Keratinocyte (primary cell): ENCODE data around the gene TEKT2. TPM values are rescaled to one million over a fixed set of nuclear protein-coding genes. Genes with fewer than 3 reads are reported as not detected.
A peak's percentile ranks its signal among the peaks of the same experiment; 100 is the strongest.

Source experiments
- DNase-seq: peaks from one replicate; pipeline ENCODE4 v3.0.0-alpha.2; 2011; ENCODE audit warnings: low read depth, missing footprints, low spot score
- FAIRE-seq: peaks from 2 replicates; lab custom pipeline; 2011; peaks lifted over from hg19 to GRCh38; lab: Jason Lieb, UNC
- H2AFZ ChIP-seq: 2 replicates; pipeline ENCODE4 v1.6.0; 2012; ENCODE audit warnings: low read length, control low read depth, inconsistent platforms; ENCODE audit not compliant: control insufficient read depth
- H3K27ac ChIP-seq: 2 replicates; pipeline ENCODE4 v1.5.1; 2011; ENCODE audit warnings: low read length; ENCODE audit not compliant: control insufficient read depth, insufficient read depth
- H3K27me3 ChIP-seq: 3 replicates; pipeline ENCODE4 v1.6.0; 2011; ENCODE audit warnings: low read length; ENCODE audit not compliant: control insufficient read depth, insufficient read depth; ENCODE audit errors: extremely low read depth
- H3K36me3 ChIP-seq, 2 experiments: 2 replicates in 1 of 2; 3 replicates in 1 of 2; pipeline ENCODE4 v1.5.1; 2011; ENCODE audit warnings: low read length in 2 of 2, mild to moderate bottlenecking in 1 of 2; ENCODE audit not compliant: control insufficient read depth in 2 of 2, insufficient read depth in 2 of 2; ENCODE audit errors: extremely low read depth in 1 of 2
- H3K4me1 ChIP-seq: 3 replicates; pipeline ENCODE4 v1.5.1; 2011; ENCODE audit warnings: low read length; ENCODE audit not compliant: control insufficient read depth, insufficient read depth; ENCODE audit errors: extremely low read depth
- H3K4me2 ChIP-seq: 3 replicates; pipeline ENCODE4 v1.6.0; 2011; ENCODE audit warnings: low read depth, low read length; ENCODE audit not compliant: control insufficient read depth, insufficient read depth; ENCODE audit errors: extremely low read depth
- H3K4me3 ChIP-seq, 3 experiments: fragments of 200-600 bp in 1 of 3; sonication (generic) in 1 of 3; 2 replicates in 2 of 3; 3 replicates in 1 of 3; pipeline ENCODE4 v1.5.1; 2011 to 2016; ENCODE audit warnings: low read length in 3 of 3, mild to moderate bottlenecking in 3 of 3, control low read depth in 2 of 3, inconsistent platforms in 1 of 3, low read depth in 1 of 3, mixed read lengths in 1 of 3, mixed run types in 1 of 3, moderate library complexity in 1 of 3; ENCODE audit not compliant: control insufficient read depth in 2 of 3, insufficient read depth in 2 of 3; ENCODE audit errors: extremely low read depth in 1 of 3
- H3K79me2 ChIP-seq: 2 replicates; pipeline ENCODE4 v1.6.0; 2012; ENCODE audit warnings: low read length; ENCODE audit not compliant: control insufficient read depth, insufficient read depth
- H3K9ac ChIP-seq: 3 replicates; pipeline ENCODE4 v1.6.0; 2011; ENCODE audit warnings: low read length; ENCODE audit not compliant: control insufficient read depth, insufficient read depth; ENCODE audit errors: extremely low read depth
- H3K9me1 ChIP-seq: 3 replicates; pipeline ENCODE4 v1.6.0; 2011; ENCODE audit warnings: low read length; ENCODE audit not compliant: control insufficient read depth, insufficient read depth; ENCODE audit errors: extremely low read depth
- H3K9me3 ChIP-seq: 2 replicates; pipeline ENCODE4 v1.5.1; 2012; ENCODE audit warnings: low read depth, low read length; ENCODE audit not compliant: control insufficient read depth
- H4K20me1 ChIP-seq: 3 replicates; pipeline ENCODE4 v1.6.0; 2011; ENCODE audit warnings: low read length; ENCODE audit not compliant: control insufficient read depth, insufficient read depth; ENCODE audit errors: extremely low read depth
- CTCF ChIP-seq, 3 experiments: IDR thresholded peaks in 1 of 3; conservative IDR thresholded peaks in 1 of 3; optimal IDR thresholded peaks in 1 of 3; 2 replicates in 2 of 3; 3 replicates in 1 of 3; pipeline versions ENCODE3 to v1.5.1; 2011; ENCODE audit warnings: low read length in 3 of 3, mild to moderate bottlenecking in 3 of 3, moderate library complexity in 2 of 3, control low read depth in 1 of 3, inconsistent platforms in 1 of 3; ENCODE audit not compliant: insufficient read depth in 2 of 3; ENCODE audit errors: extremely low read depth in 1 of 3
- EZH2 ChIP-seq: IDR thresholded peaks from one replicate; pipeline ENCODE4 v1.6.1; 2012; ENCODE audit warnings: inconsistent platforms, mild to moderate bottlenecking, low read length, moderate library complexity
- dilution Hi-C: fragments of 300-500 bp; cut with MboI; formaldehyde crosslinking; loops from one replicate; pipeline ENCODE4 v1.7.0; 2020; ENCODE audit warnings: low sequenced_read_pairs; ENCODE audit not compliant: extremely low pct_ligation_motif_present
- polyA plus RNA-seq, 5 experiments: library from polyadenylated mRNA; depleted of rRNA in 3 of 5; stranded (reverse) in 3 of 5; stranded (forward) in 1 of 5; unstranded in 1 of 5; fragments of >200 nt; gene quantifications; 1 replicate in 1 of 5; 2 replicates in 3 of 5; 3 replicates in 1 of 5; pipeline versions ENCODE4 v1.2.1 to v1.2.3, GENCODE V29; 2011 to 2012; ENCODE audit warnings: missing spikeins in 2 of 5, low read depth in 1 of 5, low replicate concordance in 1 of 5

TEKT2 gene
- polyA plus RNA-seq, 1 donor (not counting 4 experiments of a cell fraction or from before 2014, with no cell fraction given): 0.03 TPM

- no peak for DNase-seq
- peaks cover 3% of the 10 kb centered on the region for H4K20me1 ChIP-seq
- H3K9ac ChIP-seq: no peak overlapping the region
- H3K4me3 ChIP-seq: no peak overlapping the region
- FAIRE-seq: peak; percentile 88
- peaks cover 11 to 35% of the 10 kb centered on the region in 2 experiments for H3K36me3 ChIP-seq
- peaks cover 23% of the 10 kb centered on the region for H3K79me2 ChIP-seq
- no peak overlapping the region for H3K4me2 ChIP-seq
- TF ChIP-seq CTCF (optimal IDR thresholded peaks at IDR 0.05 in 1 of 3, IDR thresholded peaks at IDR 0.05 in 1 of 3, conservative IDR thresholded peaks at IDR 0.05 in 1 of 3; ENCODE audit: extremely low read depth in 1 of 3, insufficient read depth in 2 of 3, low read length in 3 of 3) (no peak), EZH2 (no peak)
- no peak overlapping the region for H2AFZ ChIP-seq
- dilution Hi-C loops: no loop called here
- H3K27ac ChIP-seq: peak overlapping the region; percentile 98
- peaks cover 3% of the 10 kb centered on the region for H3K9me1 ChIP-seq
- H3K27me3 ChIP-seq: no peaks in the 10 kb centered on the region
- peaks cover 52% of the 10 kb centered on the region for H3K4me1 ChIP-seq
- no peaks in the 10 kb centered on the region for H3K9me3 ChIP-seq
These were observed 52.6 kb downstream of the TEKT2 start for GRCh38 chr1:36136535-36136934.

GRCh38 chr1:36137226-36137625 lies 53.3 kb downstream of the TEKT2 start:
- peaks cover 11 to 35% of the 10 kb centered on the region in 2 experiments for H3K36me3 ChIP-seq
- no peak overlapping the region for H3K4me2 ChIP-seq
- H3K27ac ChIP-seq: peak overlapping the region; percentile 98
- peaks cover 3% of the 10 kb centered on the region for H3K9me1 ChIP-seq
- DNase-seq (no peak), FAIRE-seq (no peak)
- H3K79me2 ChIP-seq: peaks cover 28% of the 10 kb centered on the region
- TF ChIP-seq CTCF (optimal IDR thresholded peaks at IDR 0.05 in 1 of 3, IDR thresholded peaks at IDR 0.05 in 1 of 3, conservative IDR thresholded peaks at IDR 0.05 in 1 of 3; ENCODE audit: extremely low read depth in 1 of 3, insufficient read depth in 2 of 3, low read length in 3 of 3) (no peak), EZH2 (no peak)
- H4K20me1 ChIP-seq: peaks cover 3% of the 10 kb centered on the region
- peaks cover 52% of the 10 kb centered on the region for H3K4me1 ChIP-seq
- H3K9ac ChIP-seq: no peak overlapping the region
- no peaks in the 10 kb centered on the region for H3K9me3 ChIP-seq
- H2AFZ ChIP-seq: no peak overlapping the region
- H3K27me3 ChIP-seq: no peaks in the 10 kb centered on the region
- dilution Hi-C loops: no loop called here
- no peak overlapping the region for H3K4me3 ChIP-seq
